ENCODE data around the gene NADK2.

DNA sequence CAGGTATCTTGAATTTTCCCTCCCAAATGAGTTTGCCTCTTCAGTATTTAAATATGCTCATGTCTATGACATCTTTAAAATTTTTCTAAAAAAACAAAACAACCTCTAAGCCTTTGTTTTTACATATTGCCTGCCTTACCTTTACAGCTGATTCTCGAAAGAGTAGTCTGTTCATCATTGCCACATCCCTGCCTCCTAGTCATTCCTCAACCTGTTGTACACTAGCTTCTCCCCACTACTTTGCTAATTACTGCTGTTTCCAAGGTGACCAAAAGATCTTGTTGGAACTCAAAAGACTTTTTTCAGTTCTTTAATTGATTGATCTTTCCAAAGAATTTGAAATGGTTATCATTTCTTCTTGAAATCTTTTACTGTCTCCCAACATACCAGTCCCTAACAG, 1.9 kb upstream of the NADK2 start:
- no peak for TF ChIP-seq CTCF (IDR thresholded peaks at IDR 0.05)
- no peak for TF ChIP-seq POLR2AphosphoS5 (IDR thresholded peaks at IDR 0.05)
